Measurements from ENCODE around the gene HCLS1. TPM values are rescaled to one million over a fixed set of nuclear protein-coding genes. Genes with fewer than 3 reads are reported as not detected.

The HCLS1 gene
- total and polyA plus RNA-seq, 2 donors (not counting 1 experiment from before 2014, with no cell fraction given): 161 to 317 TPM

DNA sequence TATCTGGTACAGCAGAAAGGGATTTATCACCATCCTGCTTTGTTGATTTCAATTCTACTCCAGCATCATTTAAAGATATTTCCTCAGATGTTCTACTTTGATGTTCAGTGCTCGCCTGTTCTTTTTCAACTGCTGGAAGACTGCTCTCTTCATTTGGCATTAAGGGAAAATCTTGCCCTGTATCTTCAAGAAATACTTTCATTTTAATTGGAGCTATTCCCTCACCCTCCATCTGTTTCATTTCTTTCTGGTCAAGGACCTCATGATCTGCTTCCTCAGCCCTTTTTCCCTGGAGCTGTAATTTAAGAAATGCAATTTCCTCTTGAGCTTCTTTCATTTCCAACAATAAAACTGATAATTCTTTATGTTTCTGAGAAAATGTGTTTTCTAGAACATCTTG is 37.8 kb upstream of the HCLS1 start:
- H3K4me1 ChIP-seq (ENCODE audit: control insufficient read depth in 2 of 2, insufficient read depth in 2 of 2, low read length in 2 of 2): no peaks in the 10 kb centered on the region
- POLR2A ChIA-PET: no interaction called here
- H3K4me3 Mint-ChIP-seq: no peak overlapping the region
- no peaks in the 10 kb centered on the region for H3K27me3 Mint-ChIP-seq
- no peak for TF ChIP-seq CTCF (IDR thresholded peaks at IDR 0.05)
- TF ChIP-seq EZH2 (IDR thresholded peaks at IDR 0.05; ENCODE audit: borderline replicate concordance, insufficient read depth, low read depth, low read length, poor library complexity, severe bottlenecking): no peak
- no peaks in the 10 kb centered on the region for H3K4me1 Mint-ChIP-seq
- H3K9ac ChIP-seq (ENCODE audit: low read length): no peak overlapping the region
- H3K27me3 ChIP-seq (replicated peaks in 1 of 4; ENCODE audit: control extremely low read depth in 1 of 4, control insufficient read depth in 3 of 4, insufficient read depth in 4 of 4, low read length in 3 of 4): no peaks in the 10 kb centered on the region
- no peaks in the 10 kb centered on the region for H3K9me3 ChIP-seq (ENCODE audit: control extremely low read depth in 1 of 3, control insufficient read depth in 2 of 3, insufficient read depth in 1 of 3, low read length in 2 of 3)
- no peak overlapping the region for H3K27ac Mint-ChIP-seq
- ATAC-seq (ENCODE audit: low read depth) (no peak), DNase-seq (no peak)
- no peak overlapping the region for H3K4me2 ChIP-seq (replicated peaks; ENCODE audit: low read depth, low read length, poor library complexity, severe bottlenecking)
- no peaks in the 10 kb centered on the region for H3K9me3 Mint-ChIP-seq (ENCODE audit: insufficient read depth)
- H3K27ac ChIP-seq (ENCODE audit: low read length in 2 of 2): no peak overlapping the region
- CTCF ChIA-PET: no interaction called here
- H2AFZ ChIP-seq (ENCODE audit: insufficient read depth, low read depth, low read length, poor library complexity, severe bottlenecking): no peak overlapping the region
- peaks cover 17 to 39% of the 10 kb centered on the region in 2 experiments for H3K36me3 ChIP-seq (replicated peaks in 1 of 2; ENCODE audit: control extremely low read depth in 1 of 2, control insufficient read depth in 1 of 2, extremely low read depth in 1 of 2, insufficient read depth in 2 of 2, low read length in 1 of 2)
- WGBS (ENCODE audit: insufficient coverage): 100% methylated on average over 1 of the region's 1 CpG
- H4K20me1 ChIP-seq (ENCODE audit: control insufficient read depth, insufficient read depth, low read length, poor library complexity, severe bottlenecking): no peaks in the 10 kb centered on the region
- H3K79me2 ChIP-seq (ENCODE audit: control insufficient read depth, insufficient read depth, low read length): no peaks in the 10 kb centered on the region
- intact Hi-C loops (cut with micrococcal nuclease): no loop called here
- H3K4me3 ChIP-seq (ENCODE audit: control extremely low read depth in 1 of 5, extremely low read depth in 1 of 5, insufficient read depth in 1 of 5, low read depth in 2 of 5, low read length in 4 of 5): no peak overlapping the region

GRCh38 chr3:121696186-121696585 is 35.5 kb upstream of the HCLS1 start:
- ChIA-PET CTCF (interaction anchor here (1.1 to 1.4 kb wide), 2 partner anchors 13 to 16 kb away, joined by 3 to 5 read pairs; no protein-coding TSS in a partner anchor), POLR2A (interaction anchor here (0.6 kb wide), 1 partner anchor 17 kb away, joined by 4 read pairs; no protein-coding TSS in a partner anchor)
- no peaks in the 10 kb centered on the region for H3K9me3 Mint-ChIP-seq (ENCODE audit: insufficient read depth)
- DNase-seq: no peak
- H3K27me3 ChIP-seq (replicated peaks in 1 of 4; ENCODE audit: control extremely low read depth in 1 of 4, control insufficient read depth in 3 of 4, insufficient read depth in 4 of 4, low read length in 3 of 4): no peaks in the 10 kb centered on the region
- intact Hi-C loops (cut with micrococcal nuclease): no loop called here
- ATAC-seq (ENCODE audit: low read depth): no peak
- no peak overlapping the region for H3K4me3 ChIP-seq (ENCODE audit: control extremely low read depth in 1 of 5, extremely low read depth in 1 of 5, insufficient read depth in 1 of 5, low read depth in 2 of 5, low read length in 4 of 5)
- H3K4me2 ChIP-seq (replicated peaks; ENCODE audit: low read depth, low read length, poor library complexity, severe bottlenecking): no peak overlapping the region
- no peaks in the 10 kb centered on the region for H3K79me2 ChIP-seq (ENCODE audit: control insufficient read depth, insufficient read depth, low read length)
- no peaks in the 10 kb centered on the region for H4K20me1 ChIP-seq (ENCODE audit: control insufficient read depth, insufficient read depth, low read length, poor library complexity, severe bottlenecking)
- H3K4me1 Mint-ChIP-seq: peaks cover 4% of the 10 kb centered on the region
- WGBS (ENCODE audit: insufficient coverage): 100% methylated on average over 2 of the region's 3 CpGs
- no peak overlapping the region for H2AFZ ChIP-seq (ENCODE audit: insufficient read depth, low read depth, low read length, poor library complexity, severe bottlenecking)
- no peak overlapping the region for H3K4me3 Mint-ChIP-seq
- no peak overlapping the region for H3K27ac ChIP-seq (ENCODE audit: low read length in 2 of 2)
- TF ChIP-seq CTCF (IDR thresholded peaks at IDR 0.05): no peak
- no peak for TF ChIP-seq EZH2 (IDR thresholded peaks at IDR 0.05; ENCODE audit: borderline replicate concordance, insufficient read depth, low read depth, low read length, poor library complexity, severe bottlenecking)
- H3K9ac ChIP-seq (ENCODE audit: low read length): no peak overlapping the region
- no peaks in the 10 kb centered on the region for H3K27me3 Mint-ChIP-seq
- peaks cover 17 to 41% of the 10 kb centered on the region in 2 experiments for H3K36me3 ChIP-seq (replicated peaks in 1 of 2; ENCODE audit: control extremely low read depth in 1 of 2, control insufficient read depth in 1 of 2, extremely low read depth in 1 of 2, insufficient read depth in 2 of 2, low read length in 1 of 2)
- H3K27ac Mint-ChIP-seq: no peak overlapping the region
- no peaks in the 10 kb centered on the region for H3K9me3 ChIP-seq (ENCODE audit: control extremely low read depth in 1 of 3, control insufficient read depth in 2 of 3, insufficient read depth in 1 of 3, low read length in 2 of 3)
- peaks cover under 1 to 2% of the 10 kb centered on the region in 2 donors for H3K4me1 ChIP-seq (ENCODE audit: control insufficient read depth in 2 of 2, insufficient read depth in 2 of 2, low read length in 2 of 2)

Measured in B cell (primary cell).